Right lobe of liver (tissue), 4 donors: ENCODE data around the gene AMN1.
"Not testable (repeated sequence)": the region's sequence is repeated elsewhere in the genome, so short reads cannot be mapped to it uniquely, and the experiment has no call there.

Experiments used
- POLR2A ChIP-seq: fragments of 450-650 bp; IDR thresholded peaks from one replicate; pipeline ENCODE4 v1.6.1; 2017; ENCODE audit warnings: antibody characterized with exemption, mild to moderate bottlenecking
- TF ChIP-seq, protein P1 (sequence below), 4 donors: fragments of 200-600 bp in 3 of 4; fragments of 450-650 bp in 1 of 4; IDR thresholded peaks; one replicate each; pipeline versions ENCODE4 v1.5.1 to v1.8.0; 2016 to 2022; ENCODE audit warnings: antibody characterized with exemption in 4 of 4, mild to moderate bottlenecking in 2 of 4
- donor health status: DM: no; HTN: no; CAD: no.
- donor health status: DM: no; HTN: no; CAD: no.
- donor health status: DM: no; HTN: yes; CAD: no.

DNA sequence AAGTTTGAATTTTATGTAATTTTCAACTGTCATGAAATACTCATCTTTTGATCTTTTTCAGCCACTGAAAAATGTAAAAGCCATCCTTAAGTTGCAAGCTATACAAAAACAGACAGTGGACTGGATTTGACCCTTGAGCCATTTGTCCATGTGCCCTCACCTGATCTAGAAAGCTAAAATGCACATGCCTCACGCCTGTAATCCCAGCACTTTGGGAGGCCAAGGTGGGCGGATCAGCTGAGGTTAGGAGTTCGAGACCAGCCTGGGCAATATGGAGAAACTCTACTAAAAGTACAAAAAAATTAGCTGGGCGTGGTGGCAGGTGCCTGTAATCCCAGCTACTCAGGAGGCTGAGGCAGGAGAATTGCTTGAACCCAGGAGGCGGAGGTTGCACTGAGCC is 2.4 kb upstream of the AMN1 start:
- TF ChIP-seq, protein P1, sequence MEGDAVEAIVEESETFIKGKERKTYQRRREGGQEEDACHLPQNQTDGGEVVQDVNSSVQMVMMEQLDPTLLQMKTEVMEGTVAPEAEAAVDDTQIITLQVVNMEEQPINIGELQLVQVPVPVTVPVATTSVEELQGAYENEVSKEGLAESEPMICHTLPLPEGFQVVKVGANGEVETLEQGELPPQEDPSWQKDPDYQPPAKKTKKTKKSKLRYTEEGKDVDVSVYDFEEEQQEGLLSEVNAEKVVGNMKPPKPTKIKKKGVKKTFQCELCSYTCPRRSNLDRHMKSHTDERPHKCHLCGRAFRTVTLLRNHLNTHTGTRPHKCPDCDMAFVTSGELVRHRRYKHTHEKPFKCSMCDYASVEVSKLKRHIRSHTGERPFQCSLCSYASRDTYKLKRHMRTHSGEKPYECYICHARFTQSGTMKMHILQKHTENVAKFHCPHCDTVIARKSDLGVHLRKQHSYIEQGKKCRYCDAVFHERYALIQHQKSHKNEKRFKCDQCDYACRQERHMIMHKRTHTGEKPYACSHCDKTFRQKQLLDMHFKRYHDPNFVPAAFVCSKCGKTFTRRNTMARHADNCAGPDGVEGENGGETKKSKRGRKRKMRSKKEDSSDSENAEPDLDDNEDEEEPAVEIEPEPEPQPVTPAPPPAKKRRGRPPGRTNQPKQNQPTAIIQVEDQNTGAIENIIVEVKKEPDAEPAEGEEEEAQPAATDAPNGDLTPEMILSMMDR (IDR thresholded peaks at IDR 0.05), result not testable (repeated sequence)
- not testable (repeated sequence) for TF ChIP-seq POLR2A
